Panc1 (cell line): ENCODE measurements around the gene SPARCL1. TPM values are rescaled to one million over a fixed set of nuclear protein-coding genes. Genes with fewer than 3 reads are reported as not detected.

Experiments used
- ATAC-seq: fragments of 200-7000 bp; cut with Tn5 transposase; 2 replicates; pipeline ENCODE4 v1.9.1; 2020; ENCODE audit warnings: mild to moderate bottlenecking, moderate library complexity
- BruUV-seq: library from RNA; stranded (reverse); fragments of 400-500 nt; replicated peaks from 2 replicates; lab custom pipeline; 2021; lab: Mats Ljungman, UMichigan
- CTCF ChIA-PET: fragments of 300-600 bp; sonication (Branson Sonifier 250); formaldehyde crosslinking; loops from one replicate; lab custom pipeline; 2022; ENCODE audit warnings: antibody characterized with exemption; lab: Charles Lee
- POLR2A ChIA-PET: fragments of 300-600 bp; sonication (Branson Sonifier 250); formaldehyde crosslinking; loops from one replicate; lab custom pipeline; 2022; ENCODE audit warnings: antibody characterized with exemption; lab: Charles Lee
- DNase-seq: peaks from one replicate; pipeline ENCODE4 v3.0.0-alpha.2; 2010; ENCODE audit warnings: low read depth, low spot score
- H3K27ac ChIP-seq: 2 replicates; pipeline ENCODE4 v1.5.1; 2011; ENCODE audit warnings: mild to moderate bottlenecking, low read length, inconsistent platforms
- H3K27me3 ChIP-seq: fragments of 200-500 bp; sonication (Bioruptor generic); 2 replicates; pipeline ENCODE4 v1.6.0; 2014; ENCODE audit warnings: low read length, inconsistent platforms; ENCODE audit not compliant: control insufficient read depth, insufficient read depth
- H3K36me3 ChIP-seq: fragments of 200-500 bp; sonication (Bioruptor generic); 2 replicates; pipeline ENCODE4 v1.5.1; 2014; ENCODE audit warnings: inconsistent platforms, mild to moderate bottlenecking, low read length, moderate library complexity; ENCODE audit not compliant: control insufficient read depth, insufficient read depth
- H3K4me1 ChIP-seq: 2 replicates; pipeline ENCODE4 v1.5.1; 2011; ENCODE audit warnings: inconsistent platforms, mild to moderate bottlenecking, low read length, moderate library complexity; ENCODE audit not compliant: control insufficient read depth, insufficient read depth
- H3K4me3 ChIP-seq, 2 experiments: 2 replicates each; pipeline ENCODE4 v1.5.1; 2011 to 2012; ENCODE audit warnings: low read depth in 2 of 2, low read length in 2 of 2, mild to moderate bottlenecking in 2 of 2, inconsistent platforms in 1 of 2, moderate library complexity in 1 of 2
- H3K9me3 ChIP-seq: fragments of 200-500 bp; sonication (Bioruptor generic); 2 replicates; pipeline ENCODE4 v1.5.1; 2014; ENCODE audit warnings: low read depth, mild to moderate bottlenecking, inconsistent platforms, low read length, moderate library complexity; ENCODE audit not compliant: control insufficient read depth, insufficient read depth
- CTCF ChIP-seq: fragments of 450-650 bp; IDR thresholded peaks from 2 replicates; pipeline ENCODE4 v1.5.1; 2017; ENCODE audit warnings: mild to moderate bottlenecking
- POLR2AphosphoS5 ChIP-seq: IDR thresholded peaks from 2 replicates; pipeline ENCODE4 v1.6.1; 2012; ENCODE audit warnings: mild to moderate bottlenecking, low read depth, low read length, moderate library complexity
- REST ChIP-seq, 2 experiments: IDR thresholded peaks; 2 replicates each; pipeline ENCODE4 v1.6.1; 2011 to 2012; ENCODE audit warnings: low read depth in 2 of 2, control low read depth in 1 of 2, low read length in 1 of 2, mild to moderate bottlenecking in 1 of 2, moderate library complexity in 1 of 2; ENCODE audit not compliant: insufficient read depth in 1 of 2
- SIN3A ChIP-seq: IDR thresholded peaks from 2 replicates; pipeline ENCODE4 v1.6.1; 2012; ENCODE audit warnings: low read depth, mild to moderate bottlenecking, low read length, moderate library complexity, borderline replicate concordance; ENCODE audit not compliant: insufficient read depth
- TCF7L2 ChIP-seq: IDR thresholded peaks from 2 replicates; pipeline ENCODE4 v1.6.1; 2011; ENCODE audit warnings: mild to moderate bottlenecking, low read depth, low read length, inconsistent platforms
- in situ Hi-C: cut with HindIII; loops from 2 replicates; pipeline ENCODE4 v1.10.0; 2016; ENCODE audit warnings: low sequenced_read_pairs, low pct_unique_long_range_greater_than_20kb
- intact Hi-C: fragments of 100-400 bp; cut with micrococcal nuclease; formaldehyde crosslinking; loops from one replicate; pipeline ENCODE4 v1.10.0; 2022; ENCODE audit not compliant: unreplicated experiment
- total RNA-seq: library from RNA; stranded (reverse); gene quantifications from one replicate; pipeline ENCODE4 v1.2.1, GENCODE V29; 2021; ENCODE audit not compliant: unreplicated experiment

SPARCL1 gene
- total RNA-seq, 1 experiment from 2014 or later: 0.57 TPM

DNA sequence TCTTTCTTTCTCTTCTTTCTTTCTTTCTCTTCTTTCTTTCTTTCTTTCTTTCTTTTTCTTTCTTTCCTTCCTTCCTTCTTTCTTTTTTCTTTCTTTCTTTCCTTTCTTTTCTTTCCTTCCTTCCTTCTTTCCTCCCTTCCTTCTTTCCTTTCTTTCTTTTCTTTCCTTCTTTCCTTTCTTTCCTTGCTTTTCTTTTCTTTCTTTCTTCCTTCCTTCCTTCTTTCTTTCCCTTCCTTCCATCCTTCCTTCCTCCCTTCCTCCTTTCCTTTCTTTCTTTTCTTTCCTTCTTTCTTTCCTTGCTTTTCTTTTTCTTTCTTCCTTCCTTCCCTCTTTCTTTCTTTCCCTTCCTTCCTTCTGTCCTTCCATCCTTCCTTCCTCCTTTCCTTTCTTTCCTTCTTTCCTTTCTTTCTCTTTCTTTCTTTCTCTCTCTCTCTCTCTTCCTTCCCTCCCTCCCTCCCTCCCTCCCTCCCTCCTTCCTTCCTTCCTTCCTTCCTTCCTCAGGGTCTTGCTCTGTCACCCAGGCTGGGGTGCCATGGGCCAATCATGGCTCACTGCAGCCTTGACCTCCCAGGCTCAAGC, 13.6 kb upstream of the SPARCL1 start:
- POLR2A ChIA-PET: no interaction called here
- in situ Hi-C loops (no loop called here), intact Hi-C loops (no loop called here)
- Histone ChIP-seq H3K27me3 (no peaks in the 10 kb centered on the region), H3K36me3 (no peaks in the 10 kb centered on the region), H3K4me1 (no peaks in the 10 kb centered on the region), H3K9me3 (no peaks in the 10 kb centered on the region), H3K27ac (no peak overlapping the region), H3K4me3 (no peak overlapping the region)
- TF ChIP-seq POLR2AphosphoS5 (no peak), TCF7L2 (no peak), REST (IDR thresholded peaks at IDR 0.05; ENCODE audit: insufficient read depth in 1 of 2, low read depth in 2 of 2, low read length in 1 of 2) (no peak), SIN3A (no peak), CTCF (no peak)
- no TSS peak for BruUV-seq
- CTCF ChIA-PET: no interaction called here
- DNase-seq: no peak
- ATAC-seq: no peak

GRCh38 chr4:87541956-87542709, 13.0 kb upstream of the SPARCL1 start:
- no peaks in the 10 kb centered on the region for H3K4me1 ChIP-seq
- intact Hi-C loops: no loop called here
- no peaks in the 10 kb centered on the region for H3K36me3 ChIP-seq
- no peaks in the 10 kb centered on the region for H3K27me3 ChIP-seq
- in situ Hi-C loops: no loop called here
- H3K9me3 ChIP-seq: no peaks in the 10 kb centered on the region
- no peak for ATAC-seq
- CTCF ChIA-PET: no interaction called here
- H3K27ac ChIP-seq: no peak overlapping the region
- no TSS peak for BruUV-seq
- no peak for DNase-seq
- H3K4me3 ChIP-seq: no peak overlapping the region
- no peak for TF ChIP-seq TCF7L2
- no peak for TF ChIP-seq REST (IDR thresholded peaks at IDR 0.05; ENCODE audit: insufficient read depth in 1 of 2, low read depth in 2 of 2, low read length in 1 of 2)
- TF ChIP-seq POLR2AphosphoS5: no peak
- TF ChIP-seq SIN3A: no peak
- TF ChIP-seq CTCF: no peak
- POLR2A ChIA-PET: no interaction called here
